Measurements from ENCODE around the gene MYH15. TPM values are rescaled to one million over a fixed set of nuclear protein-coding genes. Genes with fewer than 3 reads are reported as not detected.

MYH15 gene
- total RNA-seq, 1 donor from 2014 or later = 0.07 TPM

DNA sequence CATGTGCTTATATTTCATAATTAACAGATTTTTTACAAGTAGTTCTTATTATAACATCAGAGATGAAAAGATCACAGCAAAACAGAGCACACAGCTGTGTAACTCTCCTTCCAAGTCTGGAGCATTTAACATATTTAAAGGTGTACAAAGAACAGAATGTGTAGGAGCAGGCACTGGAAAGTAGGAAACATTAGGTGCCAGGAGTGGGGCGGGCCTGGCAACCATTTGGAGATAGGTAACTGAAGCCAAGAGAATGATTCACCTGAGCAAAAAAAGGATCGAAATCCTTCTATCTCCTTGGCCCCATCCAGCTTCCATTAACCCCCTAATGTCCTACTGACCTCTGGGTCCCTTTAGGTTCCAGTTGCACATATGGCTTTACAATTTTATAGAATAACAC is 2.3 kb upstream of the MYH15 start:
- no peak for DNase-seq
- intact Hi-C loops (cut with micrococcal nuclease) = no loop called here
- no peak for ATAC-seq

DNA sequence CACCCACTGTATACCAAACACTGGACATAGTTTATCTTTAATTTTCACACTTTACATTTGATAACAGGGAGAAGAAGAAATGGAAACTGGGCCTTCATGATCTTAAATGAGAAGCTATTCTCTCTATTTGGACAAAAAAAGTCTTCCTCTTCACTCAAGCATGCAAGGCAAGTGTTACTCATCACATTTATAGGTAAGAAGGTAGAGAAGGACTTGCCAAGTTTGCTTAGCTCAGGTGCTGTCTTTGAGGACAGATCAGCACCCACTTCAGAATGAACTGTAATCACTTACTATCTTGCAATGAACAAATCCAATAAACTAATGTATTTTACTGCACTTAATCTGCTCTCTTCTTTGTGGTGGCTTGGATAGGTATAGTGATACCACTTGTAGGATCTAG is 1.1 kb upstream of the MYH15 start:
- DNase-seq = no peak
- intact Hi-C loops (cut with micrococcal nuclease) = no loop called here
- no peak for ATAC-seq

DNA sequence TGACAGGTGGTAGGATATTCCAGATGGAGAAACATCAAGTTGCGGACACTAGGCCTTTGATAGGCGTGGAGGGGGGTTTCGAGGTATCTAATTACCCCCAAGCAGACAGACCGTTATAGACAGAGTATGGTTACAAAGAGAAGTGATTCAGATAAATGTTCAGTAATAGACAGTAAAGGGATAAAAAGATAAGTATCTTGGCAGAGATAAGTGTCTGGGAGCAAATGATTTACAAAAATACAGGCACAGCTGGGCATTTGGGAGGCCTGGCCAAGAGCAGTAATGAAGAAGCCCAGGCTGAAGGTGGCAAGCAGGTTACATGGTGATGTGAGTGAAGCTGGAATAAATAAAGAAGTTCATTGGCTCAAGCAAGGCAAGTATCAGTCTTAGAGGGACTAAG is 659 bp upstream of the MYH15 start:
- intact Hi-C loops (cut with micrococcal nuclease) = no loop called here
- ATAC-seq = no peak
- DNase-seq = no peak

DNA sequence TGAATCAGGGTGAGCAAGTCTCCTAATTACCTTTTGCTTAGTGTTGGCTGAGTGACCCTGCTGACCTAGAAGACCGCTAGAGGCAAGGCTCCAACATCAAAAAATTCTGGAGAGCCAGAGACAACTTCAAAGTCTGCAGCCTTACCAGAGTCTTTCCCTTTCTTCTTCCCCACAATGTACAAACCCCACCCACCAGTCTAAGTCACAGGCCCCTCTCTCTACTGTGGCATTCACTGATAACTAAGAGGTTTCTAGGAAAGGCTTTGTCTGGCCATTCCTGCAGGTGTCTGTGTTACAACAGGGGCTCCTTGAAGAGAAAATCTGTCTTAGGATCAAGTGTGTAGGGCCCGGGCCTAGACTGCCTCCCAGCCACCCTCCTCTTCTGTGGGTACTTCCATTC is 525 bp downstream of the MYH15 start:
- no peak for ATAC-seq
- intact Hi-C loops (cut with micrococcal nuclease) = no loop called here
- DNase-seq = no peak

DNA sequence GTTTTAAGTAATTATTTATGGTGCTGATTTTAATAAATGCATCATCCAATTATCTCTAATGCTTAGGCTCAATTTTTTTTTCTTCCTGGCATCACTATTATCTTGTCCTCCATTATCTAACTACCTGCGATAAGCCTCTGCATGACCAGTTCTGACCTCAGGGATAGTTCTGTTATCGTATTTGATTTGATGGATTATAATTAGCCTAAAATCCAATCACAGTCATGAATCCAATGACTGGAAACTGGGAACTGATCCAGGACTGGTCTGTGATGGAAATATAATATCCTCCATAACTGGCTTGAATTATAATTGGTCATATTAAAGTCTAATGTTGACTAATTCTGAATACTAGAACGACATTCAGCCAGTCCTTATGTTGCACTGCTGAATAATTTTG is 1.1 kb downstream of the MYH15 start:
- ATAC-seq (no peak), DNase-seq (no peak)
- intact Hi-C loops (cut with micrococcal nuclease) = no loop called here

DNA sequence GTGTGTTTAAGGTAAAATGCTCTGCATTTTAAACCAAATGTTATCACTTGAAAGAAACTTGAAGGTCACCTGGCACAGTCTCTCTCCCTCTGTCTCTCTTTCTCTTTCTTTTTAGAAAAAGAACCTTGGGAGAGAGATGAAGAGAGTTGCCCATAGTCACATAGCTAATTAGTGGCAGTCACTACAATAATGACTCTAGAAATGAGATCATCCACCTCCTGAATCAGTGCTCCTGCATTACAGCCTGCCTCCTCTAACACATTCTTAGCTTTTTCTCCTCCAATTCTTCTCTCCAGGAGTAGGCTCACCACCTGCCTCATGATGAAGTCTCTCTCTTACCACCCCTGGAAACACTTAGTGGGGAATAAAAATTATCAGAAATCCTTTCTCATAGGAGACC is 2.5 kb downstream of the MYH15 start:
- DNase-seq (no peak), ATAC-seq (no peak)
- intact Hi-C loops (cut with micrococcal nuclease) = no loop called here

DNA sequence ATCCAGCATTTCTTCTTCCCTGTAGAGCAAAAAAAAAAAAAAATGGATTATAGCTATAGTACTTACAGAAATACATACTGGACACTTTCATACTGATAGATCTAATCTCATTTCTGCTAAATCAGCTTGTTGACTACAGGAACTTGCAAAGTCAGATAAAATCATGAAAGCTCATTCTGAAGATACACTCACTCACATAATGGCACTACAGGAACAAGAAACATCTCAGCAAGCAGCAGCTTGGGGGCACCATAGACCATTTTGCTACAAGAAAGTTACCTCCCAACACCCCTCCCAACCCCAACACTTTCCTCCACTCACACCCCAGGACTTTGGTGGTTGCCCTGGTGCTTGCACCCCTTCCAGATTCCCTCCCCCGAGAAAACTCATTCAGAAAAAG is 4.6 kb downstream of the MYH15 start:
- intact Hi-C loops (cut with micrococcal nuclease) = no loop called here
- ATAC-seq = no peak

DNA sequence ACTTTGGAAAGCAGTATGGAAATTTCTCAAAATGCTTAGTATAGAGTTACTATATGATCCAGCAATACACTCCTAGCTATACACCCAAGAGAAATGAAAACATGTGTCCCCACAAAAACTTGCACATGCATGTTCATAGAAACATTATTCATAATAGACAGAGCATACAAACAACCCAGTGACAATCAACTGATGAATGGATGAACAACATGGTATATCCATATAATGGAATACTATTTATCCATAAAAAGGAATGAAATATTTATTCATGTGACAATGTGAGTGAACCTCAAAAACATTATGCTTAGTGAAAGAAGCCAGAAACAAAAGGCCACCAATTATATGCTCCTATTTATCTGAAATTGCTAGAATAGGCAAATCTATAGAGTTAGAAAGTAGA is 6.7 kb downstream of the MYH15 start:
- no peak for ATAC-seq
- DNase-seq = no peak
- intact Hi-C loops (cut with micrococcal nuclease) = no loop called here

More for the DNA sequence above, 4.6 kb downstream of the MYH15 start:
- no peak for DNase-seq

DNA sequence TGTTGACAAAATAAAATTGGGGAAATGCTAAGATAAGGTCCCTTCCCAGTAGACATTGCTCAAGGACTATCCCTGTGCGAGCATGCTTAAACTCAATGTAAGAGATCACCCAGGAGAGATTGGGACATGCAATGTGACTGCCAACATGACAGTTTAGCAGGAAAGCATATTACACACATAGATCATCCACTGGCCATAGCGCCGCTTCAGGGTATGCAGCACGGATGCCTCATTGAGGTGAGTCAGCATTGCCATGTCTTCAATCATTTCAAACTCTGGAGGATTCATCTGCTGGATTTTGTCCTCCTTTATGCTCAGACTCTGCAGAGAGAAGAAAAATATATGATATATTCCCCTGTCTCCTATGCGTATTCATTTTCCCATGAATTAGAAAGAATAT is 8.9 kb downstream of the MYH15 start:
- ATAC-seq (no peak), DNase-seq (no peak)
- intact Hi-C loops (cut with micrococcal nuclease) = no loop called here

DNA sequence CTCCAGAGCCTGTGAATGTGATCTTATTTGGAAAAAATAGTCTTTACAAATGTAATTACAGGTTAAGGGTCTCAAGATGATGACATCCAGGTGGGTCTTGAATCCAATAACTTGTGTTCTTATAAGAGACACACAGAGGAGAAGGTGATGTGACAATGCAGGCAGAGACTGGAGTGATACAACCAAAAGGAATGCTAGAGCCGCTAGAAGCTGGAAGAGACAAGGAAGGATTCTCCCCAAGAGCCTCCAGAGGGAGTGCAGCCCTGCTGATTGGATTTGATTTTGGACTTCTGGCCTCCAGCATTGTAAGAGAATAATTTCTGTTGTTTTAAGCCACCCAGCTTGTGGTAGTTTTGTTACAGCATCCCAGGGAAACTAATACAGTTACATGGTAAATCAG is 9.7 kb downstream of the MYH15 start:
- ATAC-seq (no peak), DNase-seq (no peak)
- intact Hi-C loops (cut with micrococcal nuclease) = no loop called here

DNA sequence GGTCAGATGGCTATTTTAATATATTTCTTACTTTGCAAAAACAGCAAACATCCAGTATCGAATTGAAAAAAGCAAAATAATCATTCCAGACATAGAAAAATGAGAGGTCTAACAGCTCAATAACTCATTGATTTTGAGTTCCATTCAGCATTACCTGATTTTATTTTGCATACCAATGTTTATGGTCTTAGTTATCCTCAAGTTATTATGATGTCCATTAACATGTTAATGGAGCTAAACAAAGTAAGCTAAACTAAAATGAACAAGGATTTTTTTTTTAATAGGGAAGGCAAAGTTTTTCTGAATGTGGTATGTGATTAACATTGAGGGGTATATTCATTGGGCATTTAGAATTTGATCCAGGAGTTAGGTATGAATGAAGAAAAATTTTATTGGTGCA is 13.1 kb downstream of the MYH15 start:
- ATAC-seq (no peak), DNase-seq (no peak)
- intact Hi-C loops (cut with micrococcal nuclease) = no loop called here

DNA sequence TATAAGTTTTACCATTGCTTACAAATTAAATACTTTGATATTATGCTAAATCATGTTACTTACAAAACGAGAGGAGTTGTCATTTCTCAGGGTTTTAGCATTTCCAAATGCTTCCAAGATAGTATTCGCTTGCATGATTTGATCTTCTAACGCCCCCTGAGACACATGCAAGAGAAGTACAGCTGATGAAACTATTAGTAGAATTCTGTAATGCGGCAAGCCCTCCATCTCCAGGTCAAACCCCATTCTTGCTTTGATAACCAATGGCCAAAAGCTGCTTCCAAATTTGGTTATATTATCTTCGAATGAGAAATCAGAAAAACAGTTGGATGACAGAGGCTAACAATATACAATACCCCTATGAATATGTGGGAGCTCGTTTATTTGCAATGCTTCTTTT is 14.7 kb downstream of the MYH15 start:
- DNase-seq (no peak), ATAC-seq (no peak)
- intact Hi-C loops (cut with micrococcal nuclease) = no loop called here

DNA sequence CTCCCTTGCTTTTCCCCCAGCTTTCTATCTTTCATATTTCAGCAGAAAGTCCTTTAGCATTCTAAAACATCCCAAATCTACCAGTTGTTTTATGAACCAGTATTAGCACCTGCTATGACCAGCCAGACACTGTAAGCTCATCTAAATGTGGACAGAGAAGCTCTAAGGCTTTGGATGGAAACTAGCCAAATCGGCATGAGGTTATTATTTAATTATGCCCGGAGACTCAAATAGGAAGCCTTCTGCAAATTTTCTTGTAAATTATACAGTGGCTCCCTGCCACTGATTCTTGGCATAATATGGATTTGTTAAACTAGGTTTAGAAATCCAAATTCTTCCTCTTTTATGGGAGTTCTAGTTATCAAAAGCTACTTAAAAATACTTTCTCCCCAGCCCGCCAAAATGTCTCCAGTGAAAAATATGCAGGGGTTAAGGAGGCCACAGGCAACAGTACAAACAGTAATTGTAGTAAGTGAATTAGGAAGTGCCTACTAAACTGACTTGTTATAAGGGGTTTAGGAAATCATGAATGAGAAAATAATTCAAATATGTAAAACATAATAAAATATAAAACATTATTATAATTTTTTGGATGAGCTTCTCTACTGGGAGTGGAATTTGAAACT is 15.4 kb downstream of the MYH15 start:
- DNase-seq = no peak
- ATAC-seq = no peak
- intact Hi-C loops (cut with micrococcal nuclease) = no loop called here

DNA sequence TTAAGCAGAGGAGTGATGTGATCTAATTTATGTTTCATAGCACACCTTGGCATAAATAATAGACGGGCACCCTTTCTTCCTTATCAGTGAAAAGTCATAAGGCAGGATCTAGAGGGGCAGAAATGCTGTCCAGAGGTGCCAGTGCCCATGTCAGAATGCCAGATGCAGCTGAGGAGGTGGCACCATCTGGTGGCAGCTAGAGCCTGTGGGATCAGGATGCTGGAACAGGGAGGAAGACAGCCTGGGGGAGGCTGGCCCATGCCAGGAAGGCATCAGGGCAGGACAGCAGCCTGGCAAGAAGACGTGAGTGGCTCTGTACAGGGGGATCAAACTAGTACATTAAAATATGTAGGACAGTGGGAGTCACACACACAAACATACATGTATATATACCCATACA is 16.5 kb downstream of the MYH15 start:
- intact Hi-C loops (cut with micrococcal nuclease) = no loop called here
- ATAC-seq (peak; percentile 43), DNase-seq (no peak)

DNA sequence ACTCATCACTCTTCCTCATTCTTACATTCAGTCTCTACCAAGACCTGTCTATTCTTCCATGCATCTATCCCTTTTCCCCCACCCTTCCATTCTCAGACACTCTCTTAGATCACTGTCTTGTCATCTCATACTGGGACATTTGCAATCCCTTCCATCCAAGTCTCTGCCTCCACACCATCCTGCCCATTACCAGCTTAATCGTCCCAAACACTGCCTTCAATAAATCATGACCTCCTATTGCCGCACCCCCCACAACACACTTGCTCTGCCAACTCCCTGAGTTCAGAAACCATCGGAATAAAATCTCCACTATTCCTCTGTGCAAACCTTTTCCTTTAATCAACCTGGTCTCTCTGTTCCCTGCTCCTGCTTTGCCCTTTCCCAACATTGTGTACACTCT is 18.9 kb downstream of the MYH15 start:
- intact Hi-C loops (cut with micrococcal nuclease) = no loop called here
- DNase-seq = no peak
- ATAC-seq = no peak

DNA sequence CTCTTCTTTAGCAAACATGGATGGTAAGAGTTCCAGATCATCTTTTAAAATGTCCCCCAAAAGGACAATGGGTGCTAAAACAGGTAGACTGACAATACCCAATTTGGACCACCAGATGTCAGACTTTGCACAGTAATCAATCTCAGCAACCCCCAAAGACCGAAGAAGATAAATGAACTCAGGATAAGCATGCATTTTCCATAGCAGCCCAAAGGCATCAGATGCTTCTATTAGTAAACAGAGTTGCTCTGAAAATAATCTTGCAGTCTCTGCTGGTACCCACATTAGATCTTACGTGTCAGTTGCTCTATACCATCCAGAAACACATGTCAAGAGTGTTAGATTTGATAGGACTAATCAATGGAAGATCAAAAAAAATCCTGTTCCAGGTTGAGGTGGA is 20.6 kb downstream of the MYH15 start:
- DNase-seq (no peak), ATAC-seq (peak; percentile 67)
- intact Hi-C loops (cut with micrococcal nuclease) = loop anchor here (2.0 kb wide), 1 partner anchor 63 kb away; no protein-coding TSS in a partner anchor

DNA sequence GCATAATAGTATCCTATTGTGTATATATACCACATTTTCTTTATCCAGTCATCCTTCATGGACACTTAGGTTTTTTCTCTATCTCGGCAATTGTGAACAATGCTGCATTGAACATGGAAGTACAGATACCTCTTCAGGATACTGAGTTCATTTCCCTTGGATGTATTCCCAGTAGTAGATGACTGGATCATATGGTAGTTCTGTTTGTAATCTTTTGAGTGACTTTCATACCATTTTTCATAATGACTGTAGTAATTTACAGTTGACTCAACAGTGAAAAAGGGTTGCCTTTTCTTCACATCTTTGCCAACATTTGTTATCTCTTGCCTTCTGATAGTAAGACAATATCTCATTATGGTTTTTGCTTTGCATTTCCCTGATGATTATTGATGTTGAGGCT is 21.8 kb downstream of the MYH15 start:
- intact Hi-C loops (cut with micrococcal nuclease) = loop anchor here (2.0 kb wide), 1 partner anchor 64 kb away; no protein-coding TSS in a partner anchor
- DNase-seq (no peak), ATAC-seq (no peak)

DNA sequence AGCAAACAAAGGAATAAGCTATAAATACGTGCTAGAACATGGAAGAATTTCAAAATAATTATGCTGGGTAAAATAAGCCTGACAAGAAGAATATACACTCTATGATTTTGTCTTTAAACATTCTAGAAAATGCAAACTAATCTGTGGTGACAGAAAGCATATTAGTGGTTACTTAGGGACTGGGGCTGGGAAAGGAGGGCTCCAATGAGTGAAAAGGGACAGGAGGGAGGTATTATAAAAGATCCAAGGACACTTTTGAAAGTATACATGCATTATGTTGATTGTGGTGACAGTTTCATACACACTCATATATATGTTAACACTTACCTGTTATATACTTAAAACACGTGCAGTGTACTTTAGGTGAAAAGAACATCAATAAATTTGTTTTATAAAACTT is 23.0 kb downstream of the MYH15 start:
- intact Hi-C loops (cut with micrococcal nuclease) = no loop called here
- ATAC-seq (no peak), DNase-seq (no peak)

DNA sequence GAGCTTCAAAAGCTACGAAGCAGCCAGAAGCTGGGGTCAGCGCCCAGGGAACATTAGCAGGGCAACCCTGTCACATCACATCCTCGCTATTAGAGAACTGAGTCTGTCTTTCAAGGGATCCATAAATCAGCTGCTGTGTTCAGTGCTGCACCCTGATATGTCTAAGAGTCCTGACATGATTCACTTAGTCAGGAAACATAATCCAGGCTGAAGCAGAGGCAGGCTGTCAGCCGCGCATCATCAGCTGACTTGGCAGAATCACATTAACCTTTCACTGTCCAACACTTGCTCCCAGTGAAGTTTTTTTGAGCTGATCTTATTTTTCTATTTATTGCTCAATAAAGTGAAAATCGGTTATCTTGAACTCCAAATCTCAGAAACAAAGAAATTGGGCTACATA is 23.5 kb downstream of the MYH15 start:
- ATAC-seq (peak; percentile 83), DNase-seq (peak; percentile 41)
- intact Hi-C loops (cut with micrococcal nuclease) = no loop called here

DNA sequence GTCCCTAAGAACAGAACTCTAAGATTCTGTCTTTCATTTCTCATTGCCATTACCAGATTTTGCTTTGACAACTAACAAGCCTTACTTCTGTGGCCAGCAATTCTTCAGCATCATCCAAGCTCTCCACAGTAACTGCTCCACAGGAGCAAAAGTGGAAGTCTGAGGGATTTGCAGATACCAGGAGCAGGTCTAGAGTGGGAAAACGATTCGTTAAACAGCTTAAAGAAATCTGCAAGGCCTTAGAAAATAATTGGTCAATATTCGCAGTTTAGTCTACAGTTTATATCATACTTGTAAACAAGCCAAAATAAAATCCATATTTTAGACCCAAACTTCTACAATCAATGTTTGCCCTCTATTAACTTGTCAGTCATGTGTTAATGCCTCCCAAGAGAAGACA is 24.1 kb downstream of the MYH15 start:
- no peak for ATAC-seq
- intact Hi-C loops (cut with micrococcal nuclease) = no loop called here
- DNase-seq = no peak

DNA sequence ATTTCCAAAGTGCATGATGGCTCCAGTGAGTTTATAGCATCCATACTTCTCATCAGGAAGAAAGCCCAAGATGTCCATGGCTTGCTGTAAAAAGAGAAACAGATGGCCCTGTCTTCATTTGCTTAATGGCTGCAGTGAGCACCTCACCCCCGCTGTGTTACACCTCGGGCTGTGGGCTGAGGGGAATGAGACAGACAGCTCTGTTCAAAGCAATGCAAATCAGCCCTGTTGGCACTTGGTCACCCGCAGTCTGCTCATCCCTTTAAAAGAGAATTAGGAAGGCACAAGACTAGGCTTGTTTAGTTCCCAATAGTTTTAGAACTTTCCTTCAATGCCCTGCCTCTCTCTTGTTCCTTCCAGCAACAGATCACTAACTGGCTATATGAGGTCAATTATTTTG is 25.2 kb downstream of the MYH15 start:
- intact Hi-C loops (cut with micrococcal nuclease) = no loop called here
- no peak for DNase-seq
- no peak for ATAC-seq

DNA sequence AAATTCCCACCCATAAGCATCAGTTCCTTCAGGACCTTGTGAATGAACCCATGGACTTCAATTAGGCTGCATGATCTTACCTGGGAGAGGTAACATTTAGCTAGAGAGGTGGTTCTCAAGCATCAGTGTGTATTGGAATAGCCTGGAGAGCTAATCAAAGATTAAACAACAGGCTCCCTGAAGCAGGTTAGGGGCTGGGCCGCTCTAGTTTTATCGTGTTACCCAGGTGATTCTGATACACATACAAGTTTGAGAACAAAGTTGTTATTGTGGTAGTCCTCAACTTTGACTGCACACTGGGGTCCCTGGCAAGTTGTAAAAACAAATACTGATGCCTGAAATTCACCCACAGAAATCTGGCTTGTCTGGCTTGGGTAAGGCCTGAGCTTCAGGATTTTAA is 31.2 kb downstream of the MYH15 start:
- ATAC-seq = no peak
- no peak for DNase-seq
- intact Hi-C loops (cut with micrococcal nuclease) = no loop called here

Data from left ventricle myocardium superior (tissue), 1 donor.